ENCODE measurements around the gene CDH23.

GRCh38 chr10:71601273-71601672 is 204.6 kb downstream of the CDH23 start:
- TF ChIP-seq CTCF (conservative IDR thresholded peaks at IDR 0.05 in 1 of 2, IDR thresholded peaks at IDR 0.05 in 1 of 2; ENCODE audit: extremely low read depth in 1 of 2, insufficient read depth in 1 of 2, low read depth in 1 of 2, low read length in 2 of 2): no peak
- TF ChIP-seq EZH2 (IDR thresholded peaks at IDR 0.05; ENCODE audit: borderline replicate concordance, low read length): no peak
